GM19193 (cell line): Measurements from ENCODE around the gene CSF1R.

Experiments used
- POLR2A ChIP-seq: IDR thresholded peaks from 4 replicates; pipeline ENCODE4 v1.6.1; 2011; ENCODE audit not compliant: insufficient read depth, insufficient read length; ENCODE audit errors: extremely low read depth

The CSF1R gene

GRCh38 chr5:150057996-150058395, 28.4 kb downstream of the CSF1R start:
- no peak for TF ChIP-seq POLR2A

- no peak for TF ChIP-seq POLR2A
Observed at GRCh38 chr5:150057511-150057910, 28.8 kb downstream of the CSF1R start.

DNA sequence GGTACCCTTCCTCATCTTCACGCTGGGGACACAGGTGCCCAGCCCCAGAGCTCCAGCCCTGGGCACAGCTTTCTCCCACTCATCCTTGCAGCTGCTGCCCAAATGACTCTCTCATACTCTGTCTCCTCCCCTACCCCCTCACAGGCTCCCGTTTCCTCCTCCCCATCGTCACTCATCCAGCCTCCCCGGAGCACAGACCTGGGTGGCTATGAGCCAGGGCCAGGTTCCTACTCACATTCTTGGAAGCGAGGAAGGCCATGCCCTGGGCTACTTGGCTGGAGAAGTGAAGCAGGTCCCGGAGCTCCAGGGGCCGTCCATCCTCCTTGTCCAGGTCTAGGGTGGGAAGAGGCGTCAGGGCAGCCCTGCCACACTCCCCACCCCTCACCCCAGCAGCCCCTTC, 29.3 kb downstream of the CSF1R start:
- no peak for TF ChIP-seq POLR2A

GRCh38 chr5:150056075-150056443, 30.3 kb downstream of the CSF1R start:
- no peak for TF ChIP-seq POLR2A

- no peak for TF ChIP-seq POLR2A
Observed at GRCh38 chr5:150055326-150056074, 30.9 kb downstream of the CSF1R start.

DNA sequence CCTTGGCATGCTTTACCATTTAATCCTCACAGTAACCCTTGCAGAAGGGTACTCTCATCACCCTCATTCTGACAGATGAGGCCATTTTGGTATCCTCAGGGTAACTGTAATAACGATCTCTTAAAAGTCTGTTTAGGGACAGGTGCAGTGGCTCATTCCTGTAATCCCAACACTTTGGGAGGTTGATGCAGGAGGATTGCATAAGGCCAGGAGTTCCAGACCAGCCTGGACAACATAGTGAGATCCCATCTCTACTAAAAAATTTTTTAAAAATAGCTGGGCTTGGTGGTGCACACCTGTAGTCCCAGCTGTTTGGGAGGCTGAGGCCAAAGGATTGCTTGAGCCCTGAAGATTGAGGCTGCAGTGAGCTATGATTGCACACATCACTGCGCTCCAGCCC, 31.8 kb downstream of the CSF1R start:
- no peak for TF ChIP-seq POLR2A

- no peak for TF ChIP-seq POLR2A
Observed at GRCh38 chr5:150053713-150054392, 32.5 kb downstream of the CSF1R start.

DNA sequence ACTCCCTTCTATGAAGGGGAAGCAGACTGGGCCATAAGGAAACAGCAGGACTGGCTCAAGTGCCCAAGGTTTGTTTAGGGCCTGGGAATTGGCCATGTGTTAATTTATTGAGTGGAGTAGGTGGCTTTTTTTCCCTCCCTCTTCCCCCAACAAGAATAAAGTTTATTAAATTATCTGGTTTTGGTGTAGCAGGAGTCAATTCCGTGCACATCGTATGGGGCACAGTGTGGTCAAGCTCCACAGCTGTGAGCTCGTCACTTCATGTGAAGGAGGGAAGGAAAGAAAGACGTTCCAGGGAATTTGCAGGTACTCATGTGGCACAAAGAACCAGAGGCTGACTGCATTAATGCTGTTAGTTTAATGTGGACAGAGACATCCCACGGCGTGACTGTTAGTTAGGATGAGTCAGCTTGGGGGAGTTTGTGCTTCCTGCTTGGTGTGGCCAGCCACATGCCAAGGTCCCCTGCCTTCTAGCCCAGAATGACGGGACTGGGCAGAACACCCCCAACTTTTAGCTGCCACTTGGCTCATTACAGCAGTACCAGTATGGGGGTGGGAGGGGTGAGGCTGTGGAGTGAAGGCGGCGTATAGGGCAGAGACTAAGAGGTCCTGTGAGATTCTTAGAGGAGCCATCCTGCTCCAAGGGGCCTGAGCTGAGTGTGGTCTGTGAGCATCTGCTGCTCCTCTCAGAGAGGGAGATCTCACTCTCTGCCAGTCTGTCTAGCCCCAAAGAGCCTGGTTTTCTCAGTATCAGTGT, 33.2 kb downstream of the CSF1R start:
- TF ChIP-seq POLR2A: no peak

DNA sequence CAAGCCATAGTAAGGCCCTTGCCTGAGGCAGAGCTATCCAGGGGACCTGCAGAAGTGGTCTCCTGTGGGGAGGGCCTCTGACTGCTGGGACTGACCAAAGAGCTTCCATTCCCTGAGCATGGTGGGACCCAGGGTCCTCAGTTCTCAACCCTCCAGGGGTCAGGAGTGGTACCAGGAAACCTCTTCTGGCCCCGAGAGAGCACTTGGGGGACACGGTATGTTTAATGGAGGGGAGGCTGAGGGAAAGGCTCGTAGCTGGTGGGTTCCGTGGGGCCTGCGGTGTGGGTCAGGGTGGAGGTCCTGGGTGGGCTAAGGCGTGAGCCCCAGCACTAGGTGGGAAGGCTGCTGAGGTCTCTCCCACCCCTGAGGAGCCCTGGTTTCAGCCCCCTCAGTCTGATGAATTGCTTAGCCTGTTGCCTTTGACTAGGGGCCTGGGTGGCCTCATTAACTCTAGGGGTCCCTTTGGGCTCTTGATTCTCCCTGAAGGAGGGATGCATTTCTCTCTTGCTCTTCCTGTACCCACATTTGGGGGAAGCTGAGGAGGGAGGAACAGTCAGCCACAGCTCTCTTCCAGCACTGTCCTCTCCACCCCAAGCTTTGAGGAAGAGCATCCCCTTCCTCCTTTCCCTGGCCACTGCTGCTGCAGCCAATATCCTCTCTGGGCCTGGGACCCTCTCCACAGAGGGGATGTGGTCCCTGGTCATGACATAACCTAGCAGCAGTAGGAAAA, 34.0 kb downstream of the CSF1R start:
- TF ChIP-seq POLR2A: no peak

- no peak for TF ChIP-seq POLR2A
Observed at GRCh38 chr5:150051657-150052195, 34.6 kb downstream of the CSF1R start.

DNA sequence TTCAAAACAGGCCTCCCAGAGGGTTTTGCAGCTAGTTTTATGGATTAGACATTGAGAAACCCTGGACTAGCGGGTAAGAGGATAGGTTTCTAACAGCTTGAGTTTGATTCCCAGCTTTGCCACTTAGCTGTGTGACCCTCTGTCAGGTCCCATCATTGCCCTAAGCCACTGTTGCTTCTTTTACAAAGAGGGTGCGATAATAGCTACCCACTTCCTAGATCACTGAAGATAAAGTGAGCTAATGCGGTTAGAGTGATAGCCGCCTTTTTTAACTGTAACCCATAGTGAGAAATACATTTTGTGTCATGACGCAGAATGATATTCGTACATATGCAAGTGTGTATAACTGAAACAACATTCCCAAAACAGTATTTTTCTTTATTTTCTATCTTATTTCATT, 40.3 kb downstream of the CSF1R start:
- TF ChIP-seq POLR2A: no peak

- no peak for TF ChIP-seq POLR2A
Observed at GRCh38 chr5:150045549-150045948, 40.8 kb downstream of the CSF1R start.

DNA sequence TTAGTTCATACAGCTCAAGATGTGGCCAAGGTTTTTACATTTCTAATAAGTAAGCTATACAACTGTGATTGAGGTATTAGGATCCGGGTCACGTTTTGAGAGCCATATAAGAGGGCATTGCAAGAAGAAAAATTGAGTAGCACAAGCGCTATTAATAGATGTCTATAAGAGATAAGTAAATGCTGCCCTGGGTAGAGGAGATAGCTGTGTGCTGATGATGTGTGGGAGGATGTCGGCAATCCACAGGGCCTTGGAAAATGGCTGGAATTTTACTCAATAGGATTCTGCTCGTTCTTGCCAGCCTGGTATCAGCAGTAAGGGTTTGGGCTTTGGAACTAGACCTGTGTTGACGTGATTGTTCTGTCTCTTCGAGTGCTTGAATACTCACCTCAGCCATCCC, 41.6 kb downstream of the CSF1R start:
- no peak for TF ChIP-seq POLR2A

- no peak for TF ChIP-seq POLR2A
Observed at GRCh38 chr5:150044329-150044681, 42.0 kb downstream of the CSF1R start.
